Neural cell (in vitro differentiated cells): ENCODE results near the gene ADARB2. TPM values are rescaled to one million over a fixed set of nuclear protein-coding genes. Genes with fewer than 3 reads are reported as not detected.

Experiments used
- H2AFZ ChIP-seq: fragments of 200-600, 300-800 bp; sonication (generic), shearing (Covaris generic); 2 replicates; pipeline ENCODE4 v1.6.0; 2014; ENCODE audit warnings: low read depth, mild to moderate bottlenecking, antibody characterized with exemption, low read length, moderate library complexity
- H3F3A ChIP-seq: fragments of 200-600 bp; shearing (Covaris generic); 2 replicates; pipeline ENCODE4 v1.6.1; 2016; ENCODE audit warnings: mild to moderate bottlenecking, moderate library complexity, mixed read lengths, antibody characterized with exemption, low read length; ENCODE audit not compliant: insufficient read depth, poor library complexity, severe bottlenecking
- H3K27ac ChIP-seq: fragments of 200-600, 300-800 bp; sonication (generic), shearing (Covaris generic); 2 replicates; pipeline ENCODE4 v1.5.1; 2014; ENCODE audit warnings: mild to moderate bottlenecking, low read length, moderate library complexity
- H3K27me3 ChIP-seq: fragments of 300-800, 200-600 bp; sonication (generic), shearing (Covaris generic); 2 replicates; pipeline ENCODE4 v1.6.0; 2014; ENCODE audit warnings: mild to moderate bottlenecking, low read depth, low read length, moderate library complexity; ENCODE audit not compliant: insufficient read depth
- H3K36me3 ChIP-seq: fragments of 300-800, 200-600 bp; sonication (generic), shearing (Covaris generic); 2 replicates; pipeline ENCODE4 v1.5.1; 2014; ENCODE audit warnings: mild to moderate bottlenecking, antibody characterized with exemption, low read length, moderate library complexity; ENCODE audit not compliant: insufficient read depth
- H3K4me2 ChIP-seq: fragments of 300-800, 200-600 bp; sonication (generic), shearing (Covaris generic); 2 replicates; pipeline ENCODE4 v1.6.0; 2014; ENCODE audit warnings: mild to moderate bottlenecking, low read length
- H3K4me3 ChIP-seq: fragments of 300-800, 200-600 bp; sonication (generic), shearing (Covaris generic); 2 replicates; pipeline ENCODE4 v1.5.1; 2014; ENCODE audit warnings: mild to moderate bottlenecking, low read length, moderate library complexity
- H3K79me2 ChIP-seq: fragments of 200-600 bp; shearing (Covaris generic); replicated peaks from 2 replicates; pipeline ENCODE4 v1.6.0; 2014; ENCODE audit warnings: mild to moderate bottlenecking, low read length, moderate library complexity; ENCODE audit not compliant: insufficient read depth
- H3K9ac ChIP-seq: fragments of 300-800, 200-600 bp; sonication (generic), shearing (Covaris generic); 2 replicates; pipeline ENCODE4 v1.6.1; 2016; ENCODE audit warnings: mild to moderate bottlenecking, low read length, mixed read lengths
- H3K9me2 ChIP-seq: fragments of 200-600 bp; shearing (Covaris generic); 2 replicates; pipeline ENCODE4 v1.6.1; 2016; ENCODE audit warnings: mild to moderate bottlenecking, low read length, mixed read lengths; ENCODE audit not compliant: insufficient read depth
- H3K9me3 ChIP-seq: fragments of 200-600, 300-800 bp; sonication (generic), shearing (Covaris generic); 2 replicates; pipeline ENCODE4 v1.6.1; 2016; ENCODE audit warnings: mild to moderate bottlenecking, mixed run types, low read length, moderate library complexity, mixed read lengths
- H4K20me1 ChIP-seq: fragments of 200-600 bp; shearing (Covaris generic); 2 replicates; pipeline ENCODE4 v1.6.1; 2016; ENCODE audit warnings: mild to moderate bottlenecking, mixed run types; ENCODE audit not compliant: insufficient read depth
- EP300 ChIP-seq: fragments of 450-650 bp; conservative IDR thresholded peaks from 2 replicates; pipeline ENCODE4 v1.6.1; 2014; ENCODE audit warnings: antibody characterized with exemption, mild to moderate bottlenecking, moderate library complexity; ENCODE audit not compliant: poor library complexity, severe bottlenecking
- EZH2 ChIP-seq: fragments of 200-600, 300-800 bp; shearing (Covaris generic), sonication (generic); IDR thresholded peaks from 2 replicates; pipeline ENCODE4 v1.6.1; 2014; ENCODE audit warnings: antibody characterized with exemption, low read length, borderline replicate concordance, mild to moderate bottlenecking; ENCODE audit not compliant: insufficient read depth, poor library complexity, severe bottlenecking
- MXI1 ChIP-seq: fragments of 450-650 bp; conservative IDR thresholded peaks from 2 replicates; pipeline ENCODE4 v1.6.1; 2014; ENCODE audit warnings: antibody characterized with exemption, mild to moderate bottlenecking; ENCODE audit not compliant: poor library complexity, severe bottlenecking
- POLR2AphosphoS5 ChIP-seq: IDR thresholded peaks from 2 replicates; pipeline ENCODE4 v1.6.1; 2012
- RAD21 ChIP-seq: fragments of 450-650 bp; conservative IDR thresholded peaks from 2 replicates; pipeline ENCODE4 v1.6.1; 2014; ENCODE audit warnings: antibody characterized with exemption, mild to moderate bottlenecking, moderate library complexity
- SMC3 ChIP-seq: fragments of 450-650 bp; conservative IDR thresholded peaks from 2 replicates; pipeline ENCODE4 v1.6.1; 2014; ENCODE audit warnings: antibody characterized with exemption, mild to moderate bottlenecking, moderate library complexity; ENCODE audit not compliant: poor library complexity
- TAF1 ChIP-seq: IDR thresholded peaks from 2 replicates; pipeline ENCODE4 v1.6.1; 2012; ENCODE audit warnings: low read depth
- polyA plus RNA-seq: library from polyadenylated mRNA; depleted of rRNA; stranded (reverse); fragments of >200 nt; gene quantifications from 2 replicates; pipeline ENCODE4 v1.2.3, GENCODE V29; 2014
- TF ChIP-seq, protein P1 (sequence below): fragments of 450-650 bp; IDR thresholded peaks from 2 replicates; pipeline ENCODE4 v1.5.1; 2014; ENCODE audit warnings: antibody characterized with exemption, mild to moderate bottlenecking, moderate library complexity; ENCODE audit not compliant: poor library complexity, severe bottlenecking
- TF ChIP-seq, protein P2 (sequence below): IDR thresholded peaks from 2 replicates; pipeline ENCODE4 v1.6.1; 2012; ENCODE audit warnings: borderline replicate concordance

ADARB2 gene
- polyA plus RNA-seq, 1 donor from 2014 or later, result 3.6 TPM

DNA sequence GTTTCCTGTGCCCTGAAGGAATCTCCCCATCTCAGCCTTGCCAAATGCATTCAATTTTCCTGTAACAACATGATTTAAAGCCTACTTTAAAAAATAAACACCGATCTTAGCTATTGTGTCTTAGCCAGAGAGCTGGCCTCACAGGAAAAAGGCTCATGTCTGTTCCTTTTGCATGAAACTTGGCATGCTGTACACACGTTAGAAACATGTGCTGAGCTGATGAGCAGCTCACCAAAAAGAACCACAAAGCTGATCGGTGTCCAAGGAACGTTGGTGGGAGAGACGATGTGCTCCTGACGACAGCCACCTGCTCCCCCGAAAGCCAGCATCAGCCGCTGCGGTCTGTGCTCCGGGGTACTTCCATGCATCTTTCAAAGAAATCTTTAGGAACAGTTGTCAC lies 135.9 kb downstream of the ADARB2 start:
- Histone ChIP-seq H3K4me2 (no peak overlapping the region), H3K36me3 (no peaks in the 10 kb centered on the region), H3K27ac (no peak overlapping the region), H3K9me2 (no peaks in the 10 kb centered on the region), H2AFZ (no peak overlapping the region), H4K20me1 (no peaks in the 10 kb centered on the region), H3K9me3 (no peaks in the 10 kb centered on the region), H3K4me3 (no peak overlapping the region), H3K9ac (no peak overlapping the region), H3K27me3 (no peaks in the 10 kb centered on the region), H3F3A (no peaks in the 10 kb centered on the region), H3K79me2 (no peaks in the 10 kb centered on the region)
- TF ChIP-seq POLR2AphosphoS5 (no peak), RAD21 (no peak), SMC3 (no peak), EZH2 (no peak), MXI1 (no peak), TAF1 (no peak), EP300 (no peak)
- TF ChIP-seq, protein P1, sequence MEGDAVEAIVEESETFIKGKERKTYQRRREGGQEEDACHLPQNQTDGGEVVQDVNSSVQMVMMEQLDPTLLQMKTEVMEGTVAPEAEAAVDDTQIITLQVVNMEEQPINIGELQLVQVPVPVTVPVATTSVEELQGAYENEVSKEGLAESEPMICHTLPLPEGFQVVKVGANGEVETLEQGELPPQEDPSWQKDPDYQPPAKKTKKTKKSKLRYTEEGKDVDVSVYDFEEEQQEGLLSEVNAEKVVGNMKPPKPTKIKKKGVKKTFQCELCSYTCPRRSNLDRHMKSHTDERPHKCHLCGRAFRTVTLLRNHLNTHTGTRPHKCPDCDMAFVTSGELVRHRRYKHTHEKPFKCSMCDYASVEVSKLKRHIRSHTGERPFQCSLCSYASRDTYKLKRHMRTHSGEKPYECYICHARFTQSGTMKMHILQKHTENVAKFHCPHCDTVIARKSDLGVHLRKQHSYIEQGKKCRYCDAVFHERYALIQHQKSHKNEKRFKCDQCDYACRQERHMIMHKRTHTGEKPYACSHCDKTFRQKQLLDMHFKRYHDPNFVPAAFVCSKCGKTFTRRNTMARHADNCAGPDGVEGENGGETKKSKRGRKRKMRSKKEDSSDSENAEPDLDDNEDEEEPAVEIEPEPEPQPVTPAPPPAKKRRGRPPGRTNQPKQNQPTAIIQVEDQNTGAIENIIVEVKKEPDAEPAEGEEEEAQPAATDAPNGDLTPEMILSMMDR, result no peak
- TF ChIP-seq, protein P2, sequence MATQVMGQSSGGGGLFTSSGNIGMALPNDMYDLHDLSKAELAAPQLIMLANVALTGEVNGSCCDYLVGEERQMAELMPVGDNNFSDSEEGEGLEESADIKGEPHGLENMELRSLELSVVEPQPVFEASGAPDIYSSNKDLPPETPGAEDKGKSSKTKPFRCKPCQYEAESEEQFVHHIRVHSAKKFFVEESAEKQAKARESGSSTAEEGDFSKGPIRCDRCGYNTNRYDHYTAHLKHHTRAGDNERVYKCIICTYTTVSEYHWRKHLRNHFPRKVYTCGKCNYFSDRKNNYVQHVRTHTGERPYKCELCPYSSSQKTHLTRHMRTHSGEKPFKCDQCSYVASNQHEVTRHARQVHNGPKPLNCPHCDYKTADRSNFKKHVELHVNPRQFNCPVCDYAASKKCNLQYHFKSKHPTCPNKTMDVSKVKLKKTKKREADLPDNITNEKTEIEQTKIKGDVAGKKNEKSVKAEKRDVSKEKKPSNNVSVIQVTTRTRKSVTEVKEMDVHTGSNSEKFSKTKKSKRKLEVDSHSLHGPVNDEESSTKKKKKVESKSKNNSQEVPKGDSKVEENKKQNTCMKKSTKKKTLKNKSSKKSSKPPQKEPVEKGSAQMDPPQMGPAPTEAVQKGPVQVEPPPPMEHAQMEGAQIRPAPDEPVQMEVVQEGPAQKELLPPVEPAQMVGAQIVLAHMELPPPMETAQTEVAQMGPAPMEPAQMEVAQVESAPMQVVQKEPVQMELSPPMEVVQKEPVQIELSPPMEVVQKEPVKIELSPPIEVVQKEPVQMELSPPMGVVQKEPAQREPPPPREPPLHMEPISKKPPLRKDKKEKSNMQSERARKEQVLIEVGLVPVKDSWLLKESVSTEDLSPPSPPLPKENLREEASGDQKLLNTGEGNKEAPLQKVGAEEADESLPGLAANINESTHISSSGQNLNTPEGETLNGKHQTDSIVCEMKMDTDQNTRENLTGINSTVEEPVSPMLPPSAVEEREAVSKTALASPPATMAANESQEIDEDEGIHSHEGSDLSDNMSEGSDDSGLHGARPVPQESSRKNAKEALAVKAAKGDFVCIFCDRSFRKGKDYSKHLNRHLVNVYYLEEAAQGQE, result no peak

DNA sequence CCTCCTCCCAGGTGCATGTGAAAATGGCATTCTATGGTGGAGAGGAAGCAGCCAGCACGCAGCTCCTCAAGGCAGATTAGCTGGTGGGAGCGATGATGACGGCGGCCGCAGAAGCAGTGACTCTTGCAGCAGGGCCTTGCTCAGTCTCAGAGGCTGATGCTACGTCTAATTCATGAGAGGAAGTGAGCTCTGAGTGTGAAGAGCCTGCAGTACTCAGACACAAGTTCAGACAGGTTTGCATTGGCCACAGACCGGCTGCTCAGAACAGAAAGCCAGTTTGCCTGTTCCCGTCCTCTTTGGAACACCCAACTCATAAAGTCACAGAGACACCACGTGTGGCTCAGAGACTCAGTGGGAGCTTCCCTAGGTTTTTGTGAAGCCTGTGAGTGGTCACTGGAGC lies 136.5 kb downstream of the ADARB2 start:
- H3F3A ChIP-seq, result no peaks in the 10 kb centered on the region
- H3K27ac ChIP-seq, result no peak overlapping the region
- H3K27me3 ChIP-seq, result no peaks in the 10 kb centered on the region
- H3K9me2 ChIP-seq, result no peaks in the 10 kb centered on the region
- TF ChIP-seq SMC3 (no peak), TAF1 (no peak)
- H3K9me3 ChIP-seq, result no peaks in the 10 kb centered on the region
- no peak overlapping the region for H3K4me2 ChIP-seq
- H4K20me1 ChIP-seq, result no peaks in the 10 kb centered on the region
- no peaks in the 10 kb centered on the region for H3K79me2 ChIP-seq
- H3K36me3 ChIP-seq, result no peaks in the 10 kb centered on the region
- no peak overlapping the region for H3K4me3 ChIP-seq
- no peak overlapping the region for H2AFZ ChIP-seq
- no peak overlapping the region for H3K9ac ChIP-seq
